ENCODE measurements around the gene PDE4B. TPM values are rescaled to one million over a fixed set of nuclear protein-coding genes. Genes with fewer than 3 reads are reported as not detected.

Gene PDE4B
- total RNA-seq, 1 donor from 2014 or later = 0.29 TPM

- no peak for DNase-seq (ENCODE audit: low spot score, unreplicated experiment)
- no peak overlapping the region for H3K4me3 Mint-ChIP-seq (ENCODE audit: low read depth)
- H3K36me3 Mint-ChIP-seq (ENCODE audit: insufficient read depth) = no peaks in the 10 kb centered on the region
- no peaks in the 10 kb centered on the region for H3K9me3 Mint-ChIP-seq (ENCODE audit: low read depth)
- TF ChIP-seq CTCF (IDR thresholded peaks at IDR 0.05; ENCODE audit: unreplicated experiment) = no peak
- H3K27me3 Mint-ChIP-seq = peaks cover 3% of the 10 kb centered on the region
- H3K27ac Mint-ChIP-seq = no peak overlapping the region
- no peaks in the 10 kb centered on the region for H3K4me1 Mint-ChIP-seq (ENCODE audit: low read depth)
These were observed 531.4 kb downstream of the PDE4B start for GRCh38 chr1:66323958-66324625.

- Mint-ChIP-seq H3K36me3 (ENCODE audit: insufficient read depth) (no peaks in the 10 kb centered on the region), H3K9me3 (ENCODE audit: low read depth) (no peaks in the 10 kb centered on the region), H3K4me3 (ENCODE audit: low read depth) (no peak overlapping the region), H3K27me3 (peaks cover 14% of the 10 kb centered on the region), H3K4me1 (ENCODE audit: low read depth) (no peaks in the 10 kb centered on the region), H3K27ac (no peak overlapping the region)
- no peak for DNase-seq (ENCODE audit: low spot score, unreplicated experiment)
- TF ChIP-seq CTCF (IDR thresholded peaks at IDR 0.05; ENCODE audit: unreplicated experiment) = no peak
These were observed 533.1 kb downstream of the PDE4B start for GRCh38 chr1:66325594-66326380.

- Mint-ChIP-seq H3K4me3 (ENCODE audit: low read depth) (no peak overlapping the region), H3K36me3 (ENCODE audit: insufficient read depth) (no peaks in the 10 kb centered on the region), H3K4me1 (ENCODE audit: low read depth) (peaks cover 3% of the 10 kb centered on the region), H3K9me3 (ENCODE audit: low read depth) (no peaks in the 10 kb centered on the region), H3K27ac (no peak overlapping the region), H3K27me3 (peaks cover 18% of the 10 kb centered on the region)
- DNase-seq (ENCODE audit: low spot score, unreplicated experiment) = no peak
- no peak for TF ChIP-seq CTCF (IDR thresholded peaks at IDR 0.05; ENCODE audit: unreplicated experiment)
These were observed 534.2 kb downstream of the PDE4B start for GRCh38 chr1:66326867-66327266.

- Mint-ChIP-seq H3K4me3 (ENCODE audit: low read depth) (no peak overlapping the region), H3K9me3 (ENCODE audit: low read depth) (no peaks in the 10 kb centered on the region), H3K27me3 (peaks cover 25% of the 10 kb centered on the region), H3K4me1 (ENCODE audit: low read depth) (peaks cover 10% of the 10 kb centered on the region), H3K36me3 (ENCODE audit: insufficient read depth) (no peaks in the 10 kb centered on the region), H3K27ac (no peak overlapping the region)
- TF ChIP-seq CTCF (IDR thresholded peaks at IDR 0.05; ENCODE audit: unreplicated experiment) = no peak
- DNase-seq (ENCODE audit: low spot score, unreplicated experiment) = no peak
These were observed 534.9 kb downstream of the PDE4B start for GRCh38 chr1:66327588-66327987.

- no peak overlapping the region for H3K27ac Mint-ChIP-seq
- H3K36me3 Mint-ChIP-seq (ENCODE audit: insufficient read depth) = no peaks in the 10 kb centered on the region
- H3K9me3 Mint-ChIP-seq (ENCODE audit: low read depth) = no peaks in the 10 kb centered on the region
- TF ChIP-seq CTCF (IDR thresholded peaks at IDR 0.05; ENCODE audit: unreplicated experiment) = no peak
- H3K27me3 Mint-ChIP-seq = peaks cover 36% of the 10 kb centered on the region
- no peak overlapping the region for H3K4me3 Mint-ChIP-seq (ENCODE audit: low read depth)
- DNase-seq (ENCODE audit: low spot score, unreplicated experiment) = no peak
- H3K4me1 Mint-ChIP-seq (ENCODE audit: low read depth) = peaks cover 13% of the 10 kb centered on the region
These were observed 536.2 kb downstream of the PDE4B start for GRCh38 chr1:66328896-66329295.

Measured in progenitor cell of endocrine pancreas (in vitro differentiated cells).